Esophagus (tissue), 2 donors: ENCODE data around the gene MDFI. TPM values are rescaled to one million over a fixed set of nuclear protein-coding genes. Genes with fewer than 3 reads are reported as not detected.

ENCODE experiments used
- H3K27ac ChIP-seq, 2 donors: one replicate each; pipeline ENCODE4 v1.5.1; 2013; ENCODE audit warnings: low read depth in 2 of 2, mild to moderate bottlenecking in 2 of 2, inconsistent platforms in 1 of 2, low read length in 1 of 2, moderate library complexity in 1 of 2
- H3K27me3 ChIP-seq, 2 donors: one replicate each; pipeline ENCODE4 v1.6.1; 2013; ENCODE audit warnings: low read length in 2 of 2, control low read depth in 1 of 2, mild to moderate bottlenecking in 1 of 2; ENCODE audit not compliant: insufficient read depth in 2 of 2, control insufficient read depth in 1 of 2
- H3K36me3 ChIP-seq, 2 donors: one replicate each; pipeline ENCODE4 v1.6.1; 2013; ENCODE audit warnings: low read length in 1 of 2; ENCODE audit not compliant: control insufficient read depth in 2 of 2, insufficient read depth in 2 of 2
- H3K4me1 ChIP-seq, 2 donors: one replicate each; pipeline ENCODE4 v1.6.1; 2013; ENCODE audit warnings: low read length in 1 of 2; ENCODE audit not compliant: control insufficient read depth in 2 of 2, insufficient read depth in 2 of 2
- H3K4me3 ChIP-seq, 2 donors: one replicate each; pipeline ENCODE4 v1.5.1; 2013; ENCODE audit warnings: low read length in 2 of 2, mild to moderate bottlenecking in 2 of 2, low read depth in 1 of 2, moderate library complexity in 1 of 2
- H3K9me3 ChIP-seq, 2 donors: one replicate each; pipeline ENCODE4 v1.6.1; 2013; ENCODE audit warnings: mild to moderate bottlenecking in 2 of 2, low read depth in 1 of 2, low read length in 1 of 2, moderate library complexity in 1 of 2; ENCODE audit not compliant: control insufficient read depth in 2 of 2, insufficient read depth in 1 of 2
- WGBS, 2 donors: extraction: QIAGEN DNeasy Blood & Tissue Kit; methylation state at CpG; one replicate each; pipeline ENCODE4 v1.1.7; 2013; 5-methylcytosine and 5-hydroxymethylcytosine counted together
- polyA plus RNA-seq, 2 donors: library from polyadenylated mRNA; stranded (reverse); fragments of 200-250 nt; gene quantifications; one replicate each; pipeline ENCODE4 v1.2.3, GENCODE V29; 2013
- donor health status: healthy with polysubstance abuse.
- donor health status: Bipolar disorder and iron deficiency.

Gene MDFI
- polyA plus RNA-seq, 2 donors, result 57.2 to 70.3 TPM

- 83 to 87% methylated on average over 12 of the region's 12 CpGs for WGBS, 2 donors
- Histone ChIP-seq H3K36me3 (peaks cover 0 to 9% of the 10 kb centered on the region in 2 donors), H3K4me3 (no peak overlapping the region), H3K27ac (no peak overlapping the region), H3K27me3 (no peaks in the 10 kb centered on the region), H3K4me1 (peaks cover 0 to 11% of the 10 kb centered on the region in 2 donors), H3K9me3 (no peaks in the 10 kb centered on the region)
Observed at GRCh38 chr6:41645007-41645618, 6.8 kb downstream of the MDFI start.

GRCh38 chr6:41646026-41646795 lies 7.9 kb downstream of the MDFI start:
- Histone ChIP-seq H3K9me3 (no peaks in the 10 kb centered on the region), H3K27me3 (no peaks in the 10 kb centered on the region), H3K36me3 (peaks cover 0 to 9% of the 10 kb centered on the region in 2 donors), H3K27ac (no peak overlapping the region), H3K4me3 (no peak overlapping the region), H3K4me1 (peaks cover 0 to 11% of the 10 kb centered on the region in 2 donors)
- 89 to 91% methylated on average over 14 of the region's 14 CpGs for WGBS, 2 donors

- Histone ChIP-seq H3K27me3 (no peaks in the 10 kb centered on the region), H3K36me3 (peaks cover 0 to 14% of the 10 kb centered on the region in 2 donors), H3K4me3 (no peak overlapping the region), H3K9me3 (no peaks in the 10 kb centered on the region), H3K4me1 (peaks cover 0 to 11% of the 10 kb centered on the region in 2 donors), H3K27ac (no peak overlapping the region)
- 80 to 87% methylated on average over 9 of the region's 9 CpGs for WGBS, 2 donors
Observed at GRCh38 chr6:41647061-41647511, 8.8 kb downstream of the MDFI start.

GRCh38 chr6:41648070-41648585 lies 9.9 kb downstream of the MDFI start:
- no peak overlapping the region for H3K27ac ChIP-seq
- H3K9me3 ChIP-seq, result no peaks in the 10 kb centered on the region
- no peak overlapping the region for H3K4me3 ChIP-seq
- WGBS, 2 donors, result 82 to 88% methylated on average over 7 of the region's 7 CpGs
- H3K27me3 ChIP-seq, result no peaks in the 10 kb centered on the region
- H3K36me3 ChIP-seq, result peaks cover 0 to 16% of the 10 kb centered on the region in 2 donors
- H3K4me1 ChIP-seq, result peaks cover 0 to 11% of the 10 kb centered on the region in 2 donors

- WGBS, 2 donors, result 67 to 68% methylated on average over 5 of the region's 5 CpGs
- Histone ChIP-seq H3K36me3 (peaks cover 0 to 20% of the 10 kb centered on the region in 2 donors), H3K27ac (no peak overlapping the region), H3K27me3 (no peaks in the 10 kb centered on the region), H3K9me3 (no peaks in the 10 kb centered on the region), H3K4me1 (peaks cover 0 to 6% of the 10 kb centered on the region in 2 donors), H3K4me3 (no peak overlapping the region)
Observed at GRCh38 chr6:41648921-41649320, 10.7 kb downstream of the MDFI start.

GRCh38 chr6:41649596-41649995 lies 11.3 kb downstream of the MDFI start:
- Histone ChIP-seq H3K27ac (no peak overlapping the region), H3K36me3 (peaks cover 0 to 20% of the 10 kb centered on the region in 2 donors), H3K27me3 (no peaks in the 10 kb centered on the region), H3K9me3 (no peaks in the 10 kb centered on the region), H3K4me3 (no peak overlapping the region), H3K4me1 (peaks cover 0 to 4% of the 10 kb centered on the region in 2 donors)
- 72% methylated on average over 10 of the region's 10 CpGs for WGBS, 2 donors

- Histone ChIP-seq H3K27me3 (no peaks in the 10 kb centered on the region), H3K27ac (no peak overlapping the region), H3K4me3 (no peak overlapping the region), H3K9me3 (no peaks in the 10 kb centered on the region), H3K36me3 (peaks cover 0 to 20% of the 10 kb centered on the region in 2 donors), H3K4me1 (peaks cover 0 to 4% of the 10 kb centered on the region in 2 donors)
- WGBS, 2 donors, result 88 to 91% methylated on average over 2 of the region's 2 CpGs
Observed at GRCh38 chr6:41650120-41650519, 11.9 kb downstream of the MDFI start.

- Histone ChIP-seq H3K4me1 (peaks cover 0 to 4% of the 10 kb centered on the region in 2 donors), H3K9me3 (no peaks in the 10 kb centered on the region), H3K27me3 (no peaks in the 10 kb centered on the region), H3K4me3 (no peak overlapping the region), H3K36me3 (peaks cover 0 to 20% of the 10 kb centered on the region in 2 donors), H3K27ac (no peak overlapping the region)
- 81% methylated on average over 11 of the region's 11 CpGs for WGBS, 2 donors
Observed at GRCh38 chr6:41651246-41651961, 13.1 kb downstream of the MDFI start.

GRCh38 chr6:41651962-41652657 lies 13.8 kb downstream of the MDFI start:
- H3K27me3 ChIP-seq, result no peaks in the 10 kb centered on the region
- peaks cover 0 to 18% of the 10 kb centered on the region in 2 donors for H3K36me3 ChIP-seq
- no peaks in the 10 kb centered on the region for H3K9me3 ChIP-seq
- H3K27ac ChIP-seq, result no peak overlapping the region
- H3K4me3 ChIP-seq, result no peak overlapping the region
- peaks cover 0 to 1% of the 10 kb centered on the region in 2 donors for H3K4me1 ChIP-seq
- WGBS, 2 donors, result 85 to 87% methylated on average over 14 of the region's 14 CpGs
